Liver (tissue), 9 donors: ENCODE data around the gene MAN2C1. TPM values are rescaled to one million over a fixed set of nuclear protein-coding genes. Genes with fewer than 3 reads are reported as not detected.

Source experiments
- DNase-seq: peaks from one replicate; pipeline ENCODE4 v3.0.0-alpha.2; 2017; ENCODE audit warnings: low spot score
- H3K27ac ChIP-seq, 2 donors: one replicate each; pipeline ENCODE4 v1.7.0; 2013; ENCODE audit warnings: inconsistent platforms in 2 of 2, low read length in 2 of 2, control low read depth in 1 of 2, low read depth in 1 of 2, mild to moderate bottlenecking in 1 of 2
- H3K27me3 ChIP-seq, 4 donors: one replicate each; pipeline versions ENCODE4 v1.6.1 to v1.7.0; 2013; ENCODE audit warnings: low read length in 3 of 4, inconsistent platforms in 1 of 4, mild to moderate bottlenecking in 1 of 4, moderate library complexity in 1 of 4; ENCODE audit not compliant: control insufficient read depth in 4 of 4, insufficient read depth in 4 of 4
- H3K36me3 ChIP-seq, 4 donors: one replicate each; pipeline versions ENCODE4 v1.6.1 to v1.7.0; 2013; ENCODE audit warnings: low read length in 3 of 4, mild to moderate bottlenecking in 3 of 4, low read depth in 1 of 4, moderate library complexity in 1 of 4; ENCODE audit not compliant: control insufficient read depth in 4 of 4, insufficient read depth in 3 of 4
- H3K4me1 ChIP-seq, 4 donors: one replicate each; pipeline versions ENCODE4 v1.6.1 to v1.7.0; 2013; ENCODE audit warnings: low read length in 3 of 4, mild to moderate bottlenecking in 3 of 4, moderate library complexity in 1 of 4; ENCODE audit not compliant: control insufficient read depth in 4 of 4, insufficient read depth in 4 of 4
- H3K4me3 ChIP-seq, 3 donors: one replicate each; pipeline versions ENCODE4 v1.6.1 to v1.7.0; 2013; ENCODE audit warnings: low read length in 3 of 3, control low read depth in 1 of 3, low read depth in 1 of 3, mild to moderate bottlenecking in 1 of 3
- H3K9ac ChIP-seq, 2 donors: one replicate each; pipeline ENCODE4 v1.7.0; 2013; ENCODE audit warnings: low read length in 2 of 2, mild to moderate bottlenecking in 2 of 2, moderate library complexity in 2 of 2, control low read depth in 1 of 2, low read depth in 1 of 2
- H3K9me3 ChIP-seq, 4 donors: one replicate each; pipeline versions ENCODE4 v1.6.1 to v1.7.0; 2013; ENCODE audit warnings: low read length in 3 of 4; ENCODE audit not compliant: control insufficient read depth in 4 of 4
- EGR1 ChIP-seq, 2 donors: IDR thresholded peaks; 2 replicates each; pipeline ENCODE4 v1.6.1; 2016 to 2018; ENCODE audit warnings: antibody characterized with exemption in 2 of 2, low read depth in 2 of 2
- FOXA1 ChIP-seq: IDR thresholded peaks from 2 replicates; pipeline ENCODE4 v1.6.1; 2016; ENCODE audit warnings: antibody characterized with exemption
- HNF4A ChIP-seq, 2 donors: conservative IDR thresholded peaks; 2 replicates each; pipeline ENCODE4 v1.6.1; 2016; ENCODE audit warnings: antibody characterized with exemption in 2 of 2, mild to moderate bottlenecking in 2 of 2
- HNF4G ChIP-seq: IDR thresholded peaks from 2 replicates; pipeline ENCODE4 v1.6.1; 2016; ENCODE audit warnings: antibody characterized with exemption
- JUND ChIP-seq, 2 donors: IDR thresholded peaks; 2 replicates each; pipeline ENCODE4 v1.6.1; 2016; ENCODE audit warnings: antibody characterized with exemption in 2 of 2
- NR2F2 ChIP-seq: IDR thresholded peaks from 2 replicates; pipeline ENCODE4 v1.6.1; 2016; ENCODE audit warnings: antibody characterized with exemption
- RAD21 ChIP-seq, 2 donors: IDR thresholded peaks; 2 replicates each; pipeline ENCODE4 v1.6.1; 2016; ENCODE audit warnings: antibody characterized with exemption in 2 of 2, mild to moderate bottlenecking in 2 of 2
- RXRA ChIP-seq, 2 donors: IDR thresholded peaks; 2 replicates each; pipeline ENCODE4 v1.6.1; 2017 to 2018; ENCODE audit warnings: antibody characterized with exemption in 2 of 2, mild to moderate bottlenecking in 1 of 2
- TAF1 ChIP-seq: conservative IDR thresholded peaks from 2 replicates; pipeline ENCODE4 v1.6.1; 2016; ENCODE audit warnings: antibody characterized with exemption, mild to moderate bottlenecking
- YY1 ChIP-seq: IDR thresholded peaks from 2 replicates; pipeline ENCODE4 v1.6.1; 2016; ENCODE audit warnings: antibody characterized with exemption, mild to moderate bottlenecking
- WGBS: extraction: QIAGEN DNeasy Blood & Tissue Kit; methylation state at CpG from one replicate; pipeline ENCODE4 v1.1.7; 2013; 5-methylcytosine and 5-hydroxymethylcytosine counted together
- polyA plus RNA-seq, 2 donors: library from polyadenylated mRNA; stranded (reverse) in 1 of 2; unstranded in 1 of 2; fragments of 200-250 nt in 1 of 2; fragments of >200 nt in 1 of 2; fragmentation: Nextera tagmentation in 1 of 2; extraction: Ambion mirVana in 1 of 2; gene quantifications; one replicate each; pipeline versions ENCODE4 v1.2.1 to v1.2.3, GENCODE V29; 2013 to 2015
- total RNA-seq, 2 donors: library from RNA; depleted of rRNA; stranded (reverse); fragments of >200 nt; gene quantifications; one replicate each; pipeline ENCODE4 v1.2.3, GENCODE V29; 2014
- TF ChIP-seq, protein P1 (sequence below): IDR thresholded peaks from 2 replicates; pipeline ENCODE4 v1.6.1; 2016; ENCODE audit warnings: antibody characterized with exemption
- TF ChIP-seq, protein P2 (sequence below): IDR thresholded peaks from 2 replicates; pipeline ENCODE4 v1.6.1; 2016; ENCODE audit warnings: antibody characterized with exemption
- TF ChIP-seq, protein P3 (sequence below): fragments of 150-350 bp; IDR thresholded peaks from 2 replicates; pipeline ENCODE4 v1.5.1; 2017; ENCODE audit warnings: improper control_type of control experiment, low read depth, low read length; ENCODE audit not compliant: missing input control
- TF ChIP-seq, protein P4 (sequence below): IDR thresholded peaks from 2 replicates; pipeline ENCODE4 v1.6.1; 2016; ENCODE audit warnings: antibody characterized with exemption, mild to moderate bottlenecking
- TF ChIP-seq, protein P5 (sequence below): IDR thresholded peaks from 2 replicates; pipeline ENCODE4 v1.6.1; 2016; ENCODE audit warnings: antibody characterized with exemption
- donor health status: healthy.
- donor health status: healthy.
- donor health status: healthy.
- donor health status: healthy.
- donor health status: healthy.

MAN2C1 gene
- total and polyA plus RNA-seq, 4 donors, result 44.3 to 143 (median 59.6) TPM

DNA sequence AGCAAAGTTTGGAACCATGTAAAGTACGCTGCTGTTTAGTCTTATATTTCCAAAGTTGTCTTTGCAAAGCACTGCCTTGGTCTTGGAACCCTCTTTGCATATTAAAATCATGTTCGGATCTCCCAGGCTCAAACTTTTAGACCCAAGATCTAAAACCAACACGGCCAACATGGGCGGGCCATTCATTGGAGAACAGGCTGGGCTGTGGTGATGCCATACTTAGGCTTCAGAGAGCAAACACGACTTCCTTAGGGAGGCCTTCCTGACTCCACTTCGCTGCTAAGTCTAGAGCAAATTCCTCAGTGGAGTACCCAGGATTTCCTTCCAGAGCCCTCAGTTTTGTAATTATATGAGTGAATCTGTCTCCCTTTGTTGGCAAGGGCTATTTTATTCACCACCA, 3.5 kb downstream of the MAN2C1 start:
- Histone ChIP-seq H3K9ac (no peak overlapping the region), H3K36me3 (peaks cover 15 to 62% (median 29%) of the 10 kb centered on the region in 4 donors), H3K4me1 (peaks cover 0 to 18% (median 16%) of the 10 kb centered on the region in 4 donors), H3K9me3 (no peaks in the 10 kb centered on the region), H3K27me3 (no peaks in the 10 kb centered on the region), H3K27ac (no peak overlapping the region), H3K4me3 (no peak overlapping the region)
- 94% methylated on average over 6 of the region's 6 CpGs for WGBS
- TF ChIP-seq, protein P1, sequence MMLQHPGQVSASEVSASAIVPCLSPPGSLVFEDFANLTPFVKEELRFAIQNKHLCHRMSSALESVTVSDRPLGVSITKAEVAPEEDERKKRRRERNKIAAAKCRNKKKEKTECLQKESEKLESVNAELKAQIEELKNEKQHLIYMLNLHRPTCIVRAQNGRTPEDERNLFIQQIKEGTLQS, result no peak
- no peak for TF ChIP-seq RXRA (IDR thresholded peaks at IDR 0.05)
- DNase-seq, result no peak

DNA sequence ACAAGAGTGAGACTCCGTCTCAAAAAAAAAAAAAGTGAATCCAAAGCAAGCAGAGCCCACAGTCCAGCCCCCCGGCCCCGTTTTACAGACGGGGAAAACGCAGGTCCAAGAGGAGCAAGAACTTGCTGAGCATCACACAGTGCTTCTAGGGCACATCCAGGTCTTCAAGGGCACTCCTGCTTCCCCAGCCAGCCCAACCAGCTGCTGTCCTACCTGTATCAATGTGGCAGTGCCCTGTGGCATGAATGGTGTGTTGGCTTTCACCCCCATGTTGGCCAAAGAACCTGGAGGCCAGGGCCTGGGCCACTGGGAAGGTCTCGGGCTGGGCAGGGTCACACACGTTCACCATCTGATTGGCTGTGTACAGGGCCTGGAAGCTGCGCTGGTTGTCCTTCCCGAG, 4.6 kb downstream of the MAN2C1 start:
- TF ChIP-seq RXRA (IDR thresholded peaks at IDR 0.05) (no peak), HNF4G (no peak), RAD21 (IDR thresholded peaks at IDR 0.05) (no peak), EGR1 (IDR thresholded peaks at IDR 0.05; ENCODE audit: low read depth in 2 of 2) (no peak), FOXA1 (no peak), HNF4A (conservative IDR thresholded peaks at IDR 0.05) (no peak), TAF1 (no peak), JUND (IDR thresholded peaks at IDR 0.05) (no peak), NR2F2 (no peak)
- TF ChIP-seq, protein P1, result no peak
- 95% methylated on average over 9 of the region's 9 CpGs for WGBS
- no peaks in the 10 kb centered on the region for H3K9me3 ChIP-seq
- peaks cover 15 to 72% (median 33%) of the 10 kb centered on the region in 4 donors for H3K36me3 ChIP-seq
- no peak overlapping the region for H3K9ac ChIP-seq
- no peak for DNase-seq
- no peaks in the 10 kb centered on the region for H3K27me3 ChIP-seq
- peaks cover 0 to 8% (median 6%) of the 10 kb centered on the region in 4 donors for H3K4me1 ChIP-seq
- no peak overlapping the region for H3K27ac ChIP-seq
- no peak overlapping the region for H3K4me3 ChIP-seq

DNA sequence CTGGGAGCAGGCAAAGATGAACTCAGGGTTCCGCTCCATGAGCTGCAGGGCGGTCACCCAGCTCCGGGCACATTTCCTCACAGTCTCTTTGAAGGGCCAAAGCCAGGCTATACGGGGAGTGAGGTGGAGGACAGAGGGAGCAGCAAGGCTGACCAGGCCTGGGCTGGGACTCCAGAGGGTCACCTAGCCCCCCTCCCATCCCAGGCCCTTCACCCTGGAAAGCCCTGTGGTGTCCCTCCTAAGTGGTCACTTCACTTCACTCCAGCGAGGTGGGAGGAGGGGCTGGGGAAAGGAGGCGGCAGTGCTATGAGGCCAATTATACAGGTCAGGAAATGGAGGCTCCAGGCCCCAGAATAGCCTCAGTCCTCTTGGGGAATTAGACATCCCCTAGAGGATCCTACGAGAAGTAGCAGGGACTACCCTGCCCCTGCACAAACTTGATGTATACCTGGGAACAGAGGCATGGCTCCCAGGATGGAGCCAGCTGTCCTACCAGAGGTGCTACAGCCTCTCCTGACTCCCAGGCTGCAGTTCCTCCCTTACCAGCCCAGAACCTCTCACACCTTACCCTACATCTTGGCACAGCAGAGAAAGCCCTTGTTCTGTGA, 5.7 kb downstream of the MAN2C1 start:
- Histone ChIP-seq H3K4me1 (peaks cover 0 to 6% (median 5%) of the 10 kb centered on the region in 4 donors), H3K9ac (no peak overlapping the region), H3K27me3 (no peaks in the 10 kb centered on the region), H3K4me3 (no peak overlapping the region), H3K27ac (no peak overlapping the region), H3K9me3 (no peaks in the 10 kb centered on the region), H3K36me3 (peaks cover 15 to 82% (median 37%) of the 10 kb centered on the region in 4 donors)
- 87% methylated on average over 7 of the region's 7 CpGs for WGBS
- TF ChIP-seq HNF4G (no peak), RAD21 (IDR thresholded peaks at IDR 0.05) (no peak), YY1 (no peak), JUND (IDR thresholded peaks at IDR 0.05) (no peak), HNF4A (conservative IDR thresholded peaks at IDR 0.05) (no peak), RXRA (IDR thresholded peaks at IDR 0.05) (no peak), TAF1 (no peak), NR2F2 (no peak), EGR1 (IDR thresholded peaks at IDR 0.05; ENCODE audit: low read depth in 2 of 2) (no peak), FOXA1 (no peak)
- TF ChIP-seq, protein P2, sequence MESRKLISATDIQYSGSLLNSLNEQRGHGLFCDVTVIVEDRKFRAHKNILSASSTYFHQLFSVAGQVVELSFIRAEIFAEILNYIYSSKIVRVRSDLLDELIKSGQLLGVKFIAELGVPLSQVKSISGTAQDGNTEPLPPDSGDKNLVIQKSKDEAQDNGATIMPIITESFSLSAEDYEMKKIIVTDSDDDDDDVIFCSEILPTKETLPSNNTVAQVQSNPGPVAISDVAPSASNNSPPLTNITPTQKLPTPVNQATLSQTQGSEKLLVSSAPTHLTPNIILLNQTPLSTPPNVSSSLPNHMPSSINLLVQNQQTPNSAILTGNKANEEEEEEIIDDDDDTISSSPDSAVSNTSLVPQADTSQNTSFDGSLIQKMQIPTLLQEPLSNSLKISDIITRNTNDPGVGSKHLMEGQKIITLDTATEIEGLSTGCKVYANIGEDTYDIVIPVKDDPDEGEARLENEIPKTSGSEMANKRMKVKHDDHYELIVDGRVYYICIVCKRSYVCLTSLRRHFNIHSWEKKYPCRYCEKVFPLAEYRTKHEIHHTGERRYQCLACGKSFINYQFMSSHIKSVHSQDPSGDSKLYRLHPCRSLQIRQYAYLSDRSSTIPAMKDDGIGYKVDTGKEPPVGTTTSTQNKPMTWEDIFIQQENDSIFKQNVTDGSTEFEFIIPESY, result no peak
- TF ChIP-seq, protein P3, sequence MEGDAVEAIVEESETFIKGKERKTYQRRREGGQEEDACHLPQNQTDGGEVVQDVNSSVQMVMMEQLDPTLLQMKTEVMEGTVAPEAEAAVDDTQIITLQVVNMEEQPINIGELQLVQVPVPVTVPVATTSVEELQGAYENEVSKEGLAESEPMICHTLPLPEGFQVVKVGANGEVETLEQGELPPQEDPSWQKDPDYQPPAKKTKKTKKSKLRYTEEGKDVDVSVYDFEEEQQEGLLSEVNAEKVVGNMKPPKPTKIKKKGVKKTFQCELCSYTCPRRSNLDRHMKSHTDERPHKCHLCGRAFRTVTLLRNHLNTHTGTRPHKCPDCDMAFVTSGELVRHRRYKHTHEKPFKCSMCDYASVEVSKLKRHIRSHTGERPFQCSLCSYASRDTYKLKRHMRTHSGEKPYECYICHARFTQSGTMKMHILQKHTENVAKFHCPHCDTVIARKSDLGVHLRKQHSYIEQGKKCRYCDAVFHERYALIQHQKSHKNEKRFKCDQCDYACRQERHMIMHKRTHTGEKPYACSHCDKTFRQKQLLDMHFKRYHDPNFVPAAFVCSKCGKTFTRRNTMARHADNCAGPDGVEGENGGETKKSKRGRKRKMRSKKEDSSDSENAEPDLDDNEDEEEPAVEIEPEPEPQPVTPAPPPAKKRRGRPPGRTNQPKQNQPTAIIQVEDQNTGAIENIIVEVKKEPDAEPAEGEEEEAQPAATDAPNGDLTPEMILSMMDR, result no peak
- TF ChIP-seq, protein P4, sequence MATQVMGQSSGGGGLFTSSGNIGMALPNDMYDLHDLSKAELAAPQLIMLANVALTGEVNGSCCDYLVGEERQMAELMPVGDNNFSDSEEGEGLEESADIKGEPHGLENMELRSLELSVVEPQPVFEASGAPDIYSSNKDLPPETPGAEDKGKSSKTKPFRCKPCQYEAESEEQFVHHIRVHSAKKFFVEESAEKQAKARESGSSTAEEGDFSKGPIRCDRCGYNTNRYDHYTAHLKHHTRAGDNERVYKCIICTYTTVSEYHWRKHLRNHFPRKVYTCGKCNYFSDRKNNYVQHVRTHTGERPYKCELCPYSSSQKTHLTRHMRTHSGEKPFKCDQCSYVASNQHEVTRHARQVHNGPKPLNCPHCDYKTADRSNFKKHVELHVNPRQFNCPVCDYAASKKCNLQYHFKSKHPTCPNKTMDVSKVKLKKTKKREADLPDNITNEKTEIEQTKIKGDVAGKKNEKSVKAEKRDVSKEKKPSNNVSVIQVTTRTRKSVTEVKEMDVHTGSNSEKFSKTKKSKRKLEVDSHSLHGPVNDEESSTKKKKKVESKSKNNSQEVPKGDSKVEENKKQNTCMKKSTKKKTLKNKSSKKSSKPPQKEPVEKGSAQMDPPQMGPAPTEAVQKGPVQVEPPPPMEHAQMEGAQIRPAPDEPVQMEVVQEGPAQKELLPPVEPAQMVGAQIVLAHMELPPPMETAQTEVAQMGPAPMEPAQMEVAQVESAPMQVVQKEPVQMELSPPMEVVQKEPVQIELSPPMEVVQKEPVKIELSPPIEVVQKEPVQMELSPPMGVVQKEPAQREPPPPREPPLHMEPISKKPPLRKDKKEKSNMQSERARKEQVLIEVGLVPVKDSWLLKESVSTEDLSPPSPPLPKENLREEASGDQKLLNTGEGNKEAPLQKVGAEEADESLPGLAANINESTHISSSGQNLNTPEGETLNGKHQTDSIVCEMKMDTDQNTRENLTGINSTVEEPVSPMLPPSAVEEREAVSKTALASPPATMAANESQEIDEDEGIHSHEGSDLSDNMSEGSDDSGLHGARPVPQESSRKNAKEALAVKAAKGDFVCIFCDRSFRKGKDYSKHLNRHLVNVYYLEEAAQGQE, result no peak
- TF ChIP-seq, protein P5, sequence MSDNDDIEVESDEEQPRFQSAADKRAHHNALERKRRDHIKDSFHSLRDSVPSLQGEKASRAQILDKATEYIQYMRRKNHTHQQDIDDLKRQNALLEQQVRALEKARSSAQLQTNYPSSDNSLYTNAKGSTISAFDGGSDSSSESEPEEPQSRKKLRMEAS, result no peak
- DNase-seq, result no peak
